HG03103 (cell line): ENCODE data around the gene ANO5.

Experiments
- ATAC-seq: cut with Tn5 transposase; IDR thresholded peaks from one replicate; pipeline ENCODE4 v1.9.1; 2021; ENCODE audit warnings: low read depth; ENCODE audit not compliant: unreplicated experiment

ANO5 gene, protein sequence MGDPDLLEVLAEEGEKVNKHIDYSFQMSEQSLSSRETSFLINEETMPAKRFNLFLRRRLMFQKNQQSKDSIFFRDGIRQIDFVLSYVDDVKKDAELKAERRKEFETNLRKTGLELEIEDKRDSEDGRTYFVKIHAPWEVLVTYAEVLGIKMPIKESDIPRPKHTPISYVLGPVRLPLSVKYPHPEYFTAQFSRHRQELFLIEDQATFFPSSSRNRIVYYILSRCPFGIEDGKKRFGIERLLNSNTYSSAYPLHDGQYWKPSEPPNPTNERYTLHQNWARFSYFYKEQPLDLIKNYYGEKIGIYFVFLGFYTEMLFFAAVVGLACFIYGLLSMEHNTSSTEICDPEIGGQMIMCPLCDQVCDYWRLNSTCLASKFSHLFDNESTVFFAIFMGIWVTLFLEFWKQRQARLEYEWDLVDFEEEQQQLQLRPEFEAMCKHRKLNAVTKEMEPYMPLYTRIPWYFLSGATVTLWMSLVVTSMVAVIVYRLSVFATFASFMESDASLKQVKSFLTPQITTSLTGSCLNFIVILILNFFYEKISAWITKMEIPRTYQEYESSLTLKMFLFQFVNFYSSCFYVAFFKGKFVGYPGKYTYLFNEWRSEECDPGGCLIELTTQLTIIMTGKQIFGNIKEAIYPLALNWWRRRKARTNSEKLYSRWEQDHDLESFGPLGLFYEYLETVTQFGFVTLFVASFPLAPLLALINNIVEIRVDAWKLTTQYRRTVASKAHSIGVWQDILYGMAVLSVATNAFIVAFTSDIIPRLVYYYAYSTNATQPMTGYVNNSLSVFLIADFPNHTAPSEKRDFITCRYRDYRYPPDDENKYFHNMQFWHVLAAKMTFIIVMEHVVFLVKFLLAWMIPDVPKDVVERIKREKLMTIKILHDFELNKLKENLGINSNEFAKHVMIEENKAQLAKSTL

DNA sequence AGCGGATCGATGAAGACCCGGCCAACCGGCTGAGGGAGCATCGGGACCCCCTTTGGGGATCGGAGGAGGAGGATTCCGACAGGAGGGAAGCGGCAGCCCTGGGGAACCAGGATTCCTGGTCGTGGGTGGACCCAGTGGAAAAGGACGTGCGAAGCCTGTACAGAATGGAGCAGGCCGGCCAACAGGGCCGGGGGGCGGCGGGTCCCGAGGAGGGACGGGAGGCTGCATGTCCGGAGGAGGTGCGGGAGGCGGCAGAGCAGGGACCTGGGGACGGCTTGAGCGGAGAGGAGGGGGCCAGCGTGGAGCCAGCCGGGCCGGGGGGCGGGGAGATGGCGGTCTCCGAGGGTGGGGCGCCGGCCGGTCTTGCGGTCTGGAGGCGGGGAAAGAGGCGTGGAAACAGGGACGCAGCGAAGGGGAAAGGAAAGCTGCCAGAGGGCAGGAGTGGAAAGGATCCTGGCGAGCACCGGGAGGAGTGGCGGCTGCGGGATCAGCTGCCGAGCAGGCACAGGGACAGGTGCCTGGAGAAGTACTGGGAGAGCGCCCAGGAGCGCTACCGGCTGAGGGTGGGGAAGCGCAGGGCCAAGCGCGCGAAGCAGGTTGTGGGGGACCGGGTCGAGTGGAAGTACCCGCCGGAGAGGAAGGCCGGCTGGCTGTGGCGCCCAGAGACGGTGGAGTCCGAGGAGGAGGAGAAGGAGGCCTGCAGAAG, at the start of gene ANO5:
TSS of gene ANO5 (plus strand) at position 444 of the 706 bp plus-strand sequence. CDS start 408 bp downstream, outside the sequence.
- ATAC-seq = peak; percentile 50

DNA sequence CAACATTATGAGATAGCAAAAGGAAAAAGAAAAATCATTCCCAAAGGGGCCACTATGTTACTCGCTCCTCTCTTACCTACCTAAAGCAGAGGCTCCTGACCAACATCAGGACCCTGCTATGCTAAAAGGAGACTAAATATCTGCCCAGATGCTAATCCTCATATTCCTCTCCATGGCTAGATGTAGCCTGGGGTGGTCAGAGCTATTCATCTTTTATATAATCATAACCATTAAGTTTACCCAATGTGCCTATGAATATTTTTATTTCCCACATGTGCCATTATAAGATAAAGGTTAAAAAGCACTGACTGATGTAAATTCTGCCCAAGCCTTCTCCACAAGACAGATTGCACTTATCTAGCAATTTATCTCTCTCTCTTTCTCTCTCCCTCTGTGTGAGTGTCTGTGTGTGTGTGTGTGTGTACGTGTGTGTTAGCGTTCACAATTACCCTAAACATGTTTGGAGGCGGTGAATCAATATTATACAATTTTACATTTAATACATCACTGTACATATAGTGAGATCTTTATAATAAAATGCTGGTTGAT, 41.2 kb upstream of the ANO5 start:
- no peak for ATAC-seq

DNA sequence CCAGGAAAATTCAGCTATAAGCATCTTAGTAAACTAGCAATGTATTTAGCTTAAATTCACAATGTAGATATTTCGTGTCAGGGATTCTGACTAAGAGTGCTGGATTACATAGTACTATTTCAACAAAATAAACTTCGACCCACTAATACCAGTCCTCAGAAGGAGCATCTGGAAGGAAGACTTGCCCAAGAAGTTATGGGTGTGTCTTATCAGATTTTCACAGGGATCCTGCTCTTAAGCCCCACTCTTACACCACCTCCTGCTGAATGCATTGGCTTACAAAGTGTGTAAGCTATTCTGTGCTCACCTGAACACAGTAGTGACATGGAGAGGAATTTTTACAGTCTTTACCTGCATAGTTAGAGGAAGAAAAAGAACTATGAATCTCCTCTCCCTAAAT, 35.4 kb upstream of the ANO5 start:
- ATAC-seq = no peak

DNA sequence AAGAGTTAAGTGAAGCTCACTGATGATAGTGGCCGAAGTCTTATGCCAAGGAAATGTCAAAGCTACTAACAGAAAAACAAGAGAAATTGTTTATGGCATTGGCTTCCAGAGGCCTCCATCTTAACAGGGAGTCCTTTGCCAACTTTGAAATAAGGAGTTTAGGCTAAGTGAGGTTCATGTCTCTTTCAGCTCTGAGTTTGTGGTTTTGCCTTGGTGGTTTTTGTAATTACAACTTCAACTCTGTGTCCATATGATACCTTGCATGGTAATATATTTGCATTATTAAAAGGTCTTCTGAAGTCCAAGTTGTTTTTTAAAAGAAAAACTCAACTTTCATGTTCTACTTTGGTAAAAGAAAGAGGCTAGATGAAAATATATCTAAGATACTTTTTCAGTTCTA, 31.4 kb upstream of the ANO5 start:
- ATAC-seq = no peak

DNA sequence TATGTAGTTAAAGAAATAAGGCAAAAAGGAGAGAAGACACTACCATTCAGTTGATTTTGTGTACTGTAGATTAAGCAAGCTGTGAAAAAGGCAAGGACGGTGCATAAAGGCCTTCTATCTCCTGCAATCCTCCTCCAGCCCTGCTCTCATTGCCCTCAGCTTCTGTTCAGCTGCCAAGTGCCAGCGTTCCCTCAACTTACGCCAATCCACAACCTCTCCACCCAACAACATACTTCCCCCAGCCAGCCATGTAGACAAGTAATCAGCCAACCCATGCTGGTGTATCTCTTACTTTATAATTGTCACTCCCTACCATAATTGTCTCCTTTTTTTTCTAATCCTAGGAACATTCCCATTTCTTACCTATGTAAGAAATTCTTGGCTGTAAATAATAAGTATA, 30.1 kb upstream of the ANO5 start:
- no peak for ATAC-seq

DNA sequence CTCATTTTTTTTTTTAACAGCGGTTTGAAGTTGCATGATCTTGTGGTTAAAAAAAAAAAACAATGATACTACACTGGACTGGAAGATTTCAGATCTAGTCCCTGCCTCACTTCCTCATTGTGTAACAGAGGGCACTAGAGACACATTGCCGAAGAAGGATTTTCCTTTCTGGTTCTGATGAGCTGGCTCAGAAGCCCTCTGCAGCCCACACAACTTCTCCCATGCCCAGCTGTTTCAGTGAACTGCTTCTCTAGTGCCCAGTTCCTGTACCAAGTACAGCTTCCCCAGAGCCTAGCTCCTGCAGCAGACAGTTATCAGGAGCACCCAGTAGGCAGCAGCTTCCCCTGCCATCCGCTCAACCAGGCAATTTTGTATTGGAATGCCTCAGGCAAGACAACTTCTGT, 29.5 kb upstream of the ANO5 start:
- ATAC-seq = peak; percentile 59

DNA sequence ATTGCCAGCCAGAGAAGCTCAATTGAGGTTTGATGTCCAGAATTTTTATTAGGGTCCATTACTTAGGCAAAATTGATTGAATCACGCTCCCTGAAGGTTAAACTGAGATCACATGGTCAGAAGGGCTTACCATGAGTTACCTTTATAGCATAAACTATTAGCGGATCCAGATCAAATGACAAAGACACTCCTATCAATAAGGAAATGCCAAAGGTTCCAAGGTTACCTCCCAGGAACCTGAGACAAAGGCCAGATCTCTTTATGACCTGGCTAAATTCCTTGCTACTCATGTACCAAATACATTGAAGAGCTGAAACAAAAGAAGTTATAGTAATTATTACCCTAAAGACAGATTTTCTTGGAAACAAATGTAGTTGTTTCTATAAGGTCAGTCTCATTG, 27.8 kb upstream of the ANO5 start:
- no peak for ATAC-seq

DNA sequence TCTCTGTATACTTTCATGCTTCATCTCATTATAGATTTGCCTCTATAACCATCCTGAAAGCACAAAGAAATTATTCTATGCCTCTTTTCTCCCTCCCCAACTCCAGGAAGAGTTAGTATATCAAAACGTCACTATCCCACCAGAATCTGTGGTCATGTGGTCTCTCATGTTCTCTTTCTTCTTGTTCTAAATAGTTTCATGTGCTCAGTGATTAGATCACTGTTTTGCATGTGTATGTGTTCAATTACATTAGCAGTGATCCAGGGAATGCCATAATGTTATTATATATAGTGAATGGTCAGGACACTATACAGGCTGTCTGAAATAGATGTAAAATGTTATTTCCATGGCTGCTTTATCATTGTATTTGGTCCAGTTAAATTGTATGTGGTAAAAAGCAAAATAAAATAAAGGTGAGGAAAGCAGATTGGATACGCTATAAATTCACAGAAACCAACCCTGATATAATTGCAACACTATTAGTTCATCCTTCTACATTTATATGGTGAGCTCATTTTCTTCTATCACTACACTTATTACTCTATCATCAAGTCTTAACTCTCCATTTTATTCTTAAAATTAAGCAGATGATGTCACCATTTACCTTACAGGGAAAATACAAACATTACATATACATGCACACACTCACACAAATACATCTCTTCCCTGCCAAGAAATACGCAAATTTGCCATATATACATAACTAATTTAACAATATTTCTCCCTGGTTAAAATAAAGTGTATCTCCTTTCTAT, 26.9 kb upstream of the ANO5 start:
- ATAC-seq = no peak

DNA sequence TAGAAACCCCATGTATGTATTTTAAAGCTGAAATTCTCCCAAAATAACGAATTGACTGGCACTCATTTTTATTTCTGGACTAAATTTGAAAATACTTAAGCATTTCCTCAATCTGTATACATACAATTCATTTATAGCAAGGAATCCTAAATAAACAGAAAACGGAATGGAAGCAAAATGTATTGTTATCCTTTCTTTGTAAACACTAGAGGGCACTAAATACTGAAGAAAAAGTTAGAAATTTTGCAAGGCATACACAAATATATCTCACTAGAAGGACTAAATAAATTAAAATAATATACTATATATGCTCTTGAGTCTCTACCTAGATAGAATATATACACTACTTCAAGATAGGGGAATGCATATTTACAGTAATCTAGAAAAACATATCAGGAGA, 23.1 kb upstream of the ANO5 start:
- ATAC-seq = no peak

DNA sequence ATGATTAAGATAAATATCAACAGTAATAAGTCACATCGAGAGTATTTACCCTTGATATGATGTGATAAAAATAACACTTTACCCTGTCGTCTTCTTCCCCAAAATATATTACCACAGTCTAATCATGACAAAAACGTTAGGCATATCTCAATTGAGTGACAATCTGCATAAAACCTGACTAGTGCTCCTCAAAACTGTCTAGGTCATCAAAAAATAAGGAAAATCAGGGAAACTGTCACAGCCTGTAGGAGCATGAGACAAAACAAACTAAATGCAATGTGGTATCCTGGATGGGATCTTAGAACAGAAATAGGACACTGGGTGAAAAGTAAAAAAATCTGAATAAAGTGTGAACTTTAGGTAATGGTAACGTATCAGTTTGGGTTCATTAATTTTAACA, 19.4 kb upstream of the ANO5 start:
- no peak for ATAC-seq

DNA sequence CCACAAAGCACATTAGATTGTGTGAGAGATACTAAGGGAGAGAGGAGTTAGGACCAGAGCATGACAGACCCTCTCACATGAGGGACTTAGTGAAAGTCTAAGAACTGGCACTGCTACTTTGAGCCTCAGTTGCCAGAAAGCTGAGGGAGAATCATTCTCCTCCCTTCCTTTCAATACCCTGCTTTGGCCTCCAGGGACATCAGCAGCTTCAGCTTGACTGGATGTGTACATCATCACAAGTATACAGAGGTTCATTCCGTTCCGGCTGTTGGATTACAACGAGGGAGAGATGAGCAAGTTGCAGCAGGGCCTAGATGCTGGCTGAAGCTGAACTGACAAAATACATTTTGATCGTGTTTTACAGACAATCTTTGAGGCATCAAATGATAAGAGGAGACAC, 15.7 kb upstream of the ANO5 start:
- no peak for ATAC-seq

DNA sequence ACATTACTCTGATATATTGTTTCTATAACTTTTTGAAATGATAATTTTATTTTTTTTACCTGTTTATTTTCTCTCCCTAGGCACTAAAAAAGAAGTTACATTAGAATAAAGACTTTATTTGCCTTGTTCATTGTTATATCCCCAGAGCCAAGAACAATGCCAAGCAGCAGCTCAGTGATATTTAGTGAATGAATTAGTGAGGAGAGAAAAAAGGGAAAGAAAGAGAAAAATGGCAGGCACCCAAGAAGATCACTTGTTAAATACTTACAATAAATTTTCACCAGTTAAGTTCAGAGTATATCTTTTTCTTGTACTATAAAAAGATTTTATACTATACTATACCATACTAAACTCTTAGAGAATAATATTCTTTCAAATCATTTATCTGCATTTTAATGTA, 13.3 kb upstream of the ANO5 start:
- ATAC-seq = no peak

DNA sequence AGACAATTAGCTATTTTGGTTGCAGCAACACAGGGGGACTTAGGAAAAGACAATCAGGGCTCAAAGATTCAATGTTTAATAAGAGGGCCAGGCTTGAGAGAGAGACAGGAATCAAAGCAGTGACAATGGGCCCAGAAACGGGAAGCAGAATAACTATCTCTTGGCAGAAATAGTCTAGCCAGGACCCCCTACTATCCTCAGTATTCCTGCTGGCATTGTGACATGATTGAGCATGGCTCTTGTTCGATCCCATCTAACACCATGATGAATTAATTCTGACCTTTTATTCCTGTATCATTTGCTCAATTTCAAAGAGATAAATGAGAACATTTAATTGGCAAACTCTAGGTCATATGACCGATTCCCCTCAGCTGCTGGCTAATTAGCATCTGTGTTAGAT, 12.8 kb upstream of the ANO5 start:
- no peak for ATAC-seq

DNA sequence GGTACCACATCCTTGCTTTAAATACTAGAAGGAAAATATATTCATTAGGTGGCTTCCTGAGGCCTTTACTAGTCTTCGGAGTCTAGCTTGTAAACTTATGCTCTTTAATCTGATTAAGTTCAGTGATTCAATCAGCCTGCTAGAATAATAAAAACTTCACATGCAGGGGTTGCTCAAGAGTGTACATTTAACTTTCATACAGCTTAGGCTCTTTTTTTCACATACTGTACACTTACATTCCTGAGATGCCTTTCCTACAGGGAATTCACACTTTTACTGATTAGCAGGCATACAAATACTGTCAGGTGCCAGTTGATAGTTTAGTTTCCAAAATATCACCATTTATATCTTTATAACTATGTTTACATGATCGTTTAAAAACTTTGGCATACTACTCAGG, 3.2 kb upstream of the ANO5 start:
- ATAC-seq = no peak

DNA sequence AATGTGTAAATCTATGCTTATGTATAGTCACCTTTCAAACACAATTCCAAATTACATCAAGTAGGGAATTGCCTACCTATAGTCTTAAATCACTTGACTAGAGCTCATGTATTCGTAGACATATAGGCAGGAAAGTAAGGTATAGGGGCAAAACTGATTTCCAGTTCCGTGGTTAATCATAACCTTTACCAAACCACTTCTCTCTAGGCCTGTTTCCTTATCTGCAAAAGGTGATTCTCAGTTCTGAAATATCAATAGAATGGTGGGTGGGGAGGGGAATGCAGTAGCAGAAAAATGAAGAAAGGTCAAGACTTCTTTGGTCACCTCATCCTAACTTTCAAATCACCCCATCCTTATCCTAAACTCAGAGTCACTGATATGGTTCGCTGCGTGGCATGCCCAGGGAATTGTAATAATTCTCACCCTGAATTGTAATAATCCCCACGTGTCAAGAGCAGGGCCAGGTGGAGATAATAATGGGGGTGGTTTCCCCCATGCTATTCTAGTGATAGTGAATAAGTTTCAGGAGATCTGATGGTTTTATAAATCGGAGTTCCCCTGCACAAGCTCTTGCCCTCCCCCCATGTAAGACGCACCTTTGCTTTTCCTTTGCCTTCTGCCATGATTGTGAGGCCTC, 1.9 kb upstream of the ANO5 start:
- no peak for ATAC-seq

DNA sequence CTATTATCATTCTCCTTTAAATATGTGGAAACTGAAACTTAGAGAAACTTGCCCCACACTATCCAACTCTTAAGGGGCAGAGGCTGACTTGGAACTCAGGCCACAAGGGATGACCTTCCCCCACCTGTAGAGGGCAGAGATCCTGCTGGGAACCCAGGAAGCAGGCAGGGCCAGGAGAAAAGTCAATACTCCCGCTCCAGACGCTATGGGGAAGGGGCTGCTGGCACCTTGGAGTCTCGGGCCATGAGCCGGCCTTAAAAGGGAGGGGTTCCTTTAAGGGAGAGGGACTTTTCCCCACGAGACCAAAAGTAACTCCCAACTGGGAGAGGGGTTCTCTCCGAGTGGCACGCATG, 620 bp upstream of the ANO5 start:
- no peak for ATAC-seq

DNA sequence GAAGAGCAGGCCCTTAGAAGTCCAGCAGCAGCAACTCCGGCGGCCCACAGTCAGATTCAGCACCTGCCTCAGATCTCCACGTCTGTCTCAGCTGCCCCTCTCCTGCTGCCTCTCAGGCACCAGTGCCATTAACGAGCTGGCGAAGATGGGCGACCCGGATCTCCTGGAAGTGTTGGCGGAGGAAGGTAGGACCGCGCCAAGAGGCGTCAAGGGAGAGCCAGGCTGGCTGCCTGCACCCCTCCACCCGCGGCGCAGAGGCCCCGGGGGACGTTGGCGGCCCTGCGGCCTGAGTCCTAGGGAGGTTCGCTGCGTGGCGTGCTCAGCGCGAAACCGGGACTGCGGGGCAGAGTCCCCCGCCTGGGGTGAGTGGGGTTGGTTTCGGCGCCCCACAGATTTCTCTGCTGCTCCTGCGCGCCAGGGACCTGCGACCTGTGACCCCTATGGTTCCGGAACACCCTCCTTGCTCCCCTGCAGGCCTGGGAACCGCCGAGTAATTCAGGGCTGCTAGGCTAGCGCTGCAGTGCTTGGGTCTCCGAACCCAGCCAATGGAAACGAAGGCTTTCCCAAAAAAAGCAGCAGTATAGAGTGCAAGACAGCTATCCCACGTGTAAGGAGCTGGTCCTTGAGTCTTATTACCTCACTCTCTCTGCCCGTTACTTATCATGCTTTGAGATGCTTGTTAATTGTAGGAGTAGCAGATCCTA, 615 bp downstream of the ANO5 start:
- ATAC-seq = peak; percentile 19

DNA sequence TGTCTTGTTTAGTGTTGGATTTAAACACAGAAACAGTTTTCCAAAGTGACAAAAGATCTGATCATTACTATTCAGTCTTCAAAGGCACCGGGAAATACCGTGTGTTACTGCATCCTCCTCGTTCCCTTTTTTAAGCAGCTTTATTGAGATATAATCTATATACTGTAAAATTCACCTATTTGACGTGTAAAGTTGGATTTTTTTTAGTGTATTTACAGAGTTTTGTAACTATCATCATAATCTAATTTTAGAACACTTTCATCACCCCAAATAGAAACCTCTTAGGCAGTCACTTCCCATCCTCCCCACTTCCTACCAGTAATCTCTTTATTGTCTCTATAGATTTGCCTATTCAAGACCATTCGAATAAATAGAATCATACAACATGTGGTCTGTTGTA, 1.4 kb downstream of the ANO5 start:
- no peak for ATAC-seq

DNA sequence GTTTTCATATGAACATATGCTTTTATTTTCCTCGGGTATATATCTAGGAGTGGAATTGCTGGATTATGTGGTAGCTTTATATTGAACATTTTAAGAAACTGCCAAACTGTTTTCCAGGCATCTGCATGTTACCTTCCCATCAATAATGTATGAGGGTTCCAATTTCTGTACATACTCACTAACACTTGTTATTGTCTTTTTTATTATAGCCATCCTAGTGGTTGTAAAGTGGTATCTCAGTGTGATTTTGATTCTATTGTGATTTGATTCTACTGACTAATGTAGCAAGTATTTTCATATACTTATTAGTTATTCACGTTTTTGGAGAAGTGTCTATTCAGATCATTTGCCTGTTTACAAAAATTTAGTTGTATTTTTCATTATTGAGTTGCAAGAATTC, 2.0 kb downstream of the ANO5 start:
- ATAC-seq = no peak
